Measurements from ENCODE around the gene NSRP1.
"Not testable (repeated sequence)": the region's sequence is repeated elsewhere in the genome, so short reads cannot be mapped to it uniquely, and the experiment has no call there.

The NSRP1 gene, protein sequence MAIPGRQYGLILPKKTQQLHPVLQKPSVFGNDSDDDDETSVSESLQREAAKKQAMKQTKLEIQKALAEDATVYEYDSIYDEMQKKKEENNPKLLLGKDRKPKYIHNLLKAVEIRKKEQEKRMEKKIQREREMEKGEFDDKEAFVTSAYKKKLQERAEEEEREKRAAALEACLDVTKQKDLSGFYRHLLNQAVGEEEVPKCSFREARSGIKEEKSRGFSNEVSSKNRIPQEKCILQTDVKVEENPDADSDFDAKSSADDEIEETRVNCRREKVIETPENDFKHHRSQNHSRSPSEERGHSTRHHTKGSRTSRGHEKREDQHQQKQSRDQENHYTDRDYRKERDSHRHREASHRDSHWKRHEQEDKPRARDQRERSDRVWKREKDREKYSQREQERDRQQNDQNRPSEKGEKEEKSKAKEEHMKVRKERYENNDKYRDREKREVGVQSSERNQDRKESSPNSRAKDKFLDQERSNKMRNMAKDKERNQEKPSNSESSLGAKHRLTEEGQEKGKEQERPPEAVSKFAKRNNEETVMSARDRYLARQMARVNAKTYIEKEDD

DNA sequence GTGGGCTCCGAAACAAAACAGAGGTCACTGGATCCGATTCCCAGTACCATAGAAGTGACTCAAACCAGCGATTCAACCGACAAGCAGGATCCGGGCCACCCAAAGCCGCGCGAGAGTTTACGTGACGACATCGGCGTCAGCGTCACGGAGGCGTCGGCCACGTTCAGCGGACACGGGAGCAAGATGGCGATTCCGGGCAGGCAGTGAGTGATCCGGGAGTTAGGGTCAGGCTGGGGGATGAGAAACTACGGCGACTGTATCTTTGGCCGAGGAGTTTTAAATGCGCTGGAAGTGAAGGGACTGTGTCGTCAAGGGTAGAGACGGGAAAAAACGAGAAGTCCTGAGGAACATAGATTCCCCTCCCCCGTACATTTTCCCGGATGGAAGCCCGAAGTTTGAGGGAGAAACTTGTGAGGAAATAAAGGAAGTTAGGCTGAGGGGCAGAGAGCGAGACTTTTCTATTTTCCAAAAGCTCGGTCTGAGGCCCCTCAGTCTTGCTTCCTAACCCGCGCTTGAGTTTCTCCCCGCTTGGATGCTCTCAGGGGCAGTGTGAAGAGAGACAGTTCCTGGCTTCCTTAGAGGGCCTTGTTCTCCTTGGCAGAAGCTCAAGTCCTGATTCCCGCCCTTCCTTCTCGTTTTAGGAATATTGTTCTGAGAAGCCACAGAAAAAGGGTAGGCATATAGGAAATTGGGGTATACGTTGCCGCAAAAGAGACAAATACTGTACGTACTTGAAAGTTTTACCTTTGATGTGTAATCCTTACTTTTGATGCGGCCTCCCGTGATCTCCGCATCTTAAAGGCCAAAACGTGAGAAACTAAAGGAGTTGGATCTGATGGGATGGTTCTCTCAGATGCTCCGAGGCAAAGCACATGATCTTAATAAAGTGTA lies at the start of gene NSRP1:
TSS of gene NSRP1 (plus strand) at position 156 of the 891 bp plus-strand sequence. CDS start at position 184, 28 bp downstream.
- peak; percentile 89 to 90 for DNase-seq (ENCODE audit: low read depth in 2 of 2)

DNA sequence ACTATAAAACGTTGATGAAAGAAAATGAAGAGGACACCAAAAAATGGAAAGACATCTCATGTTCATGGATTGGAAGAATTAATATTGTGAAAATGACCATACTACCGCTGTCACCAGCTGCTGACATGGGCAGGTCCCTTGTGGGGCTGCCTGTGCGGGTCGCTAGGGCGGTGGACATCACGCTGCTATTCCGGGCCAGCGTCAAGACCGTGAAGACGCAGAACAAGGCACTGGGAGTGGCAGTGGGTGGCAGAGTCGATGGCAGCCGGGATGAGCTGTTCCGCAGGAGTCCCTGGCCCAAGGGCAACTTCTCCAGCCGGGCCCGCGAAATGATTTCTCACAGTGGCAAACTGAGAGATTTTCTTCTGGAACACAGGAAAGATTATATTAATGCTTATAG lies 48.2 kb upstream of the NSRP1 start:
- no peak for DNase-seq (ENCODE audit: low read depth in 2 of 2)

DNA sequence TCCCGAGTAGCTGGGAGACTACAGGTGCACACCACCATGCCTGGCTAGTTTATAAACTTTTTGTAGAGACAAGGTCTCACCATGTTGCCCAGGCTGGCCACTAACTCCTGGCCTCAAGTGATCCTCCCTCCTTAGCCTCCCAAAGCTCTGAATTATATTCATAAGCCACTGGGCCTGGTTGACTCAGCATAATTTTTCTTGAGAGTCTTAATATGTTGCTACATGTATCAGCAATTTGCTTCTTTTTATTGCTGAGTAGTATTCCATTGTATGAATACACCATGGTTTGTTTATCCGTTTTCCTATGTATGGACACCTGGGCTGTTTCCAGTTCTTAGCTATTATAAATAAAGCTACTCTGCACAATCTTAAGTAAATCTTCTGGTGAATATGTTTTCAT lies 42.4 kb upstream of the NSRP1 start:
- no peak for DNase-seq (ENCODE audit: low read depth in 2 of 2)

GRCh38 chr17:30074730-30075129 lies 41.9 kb upstream of the NSRP1 start:
- no peak for DNase-seq (ENCODE audit: low read depth in 2 of 2)

- no peak for DNase-seq (ENCODE audit: low read depth in 2 of 2)
Measured at GRCh38 chr17:30082773-30083172, 33.8 kb upstream of the NSRP1 start.

DNA sequence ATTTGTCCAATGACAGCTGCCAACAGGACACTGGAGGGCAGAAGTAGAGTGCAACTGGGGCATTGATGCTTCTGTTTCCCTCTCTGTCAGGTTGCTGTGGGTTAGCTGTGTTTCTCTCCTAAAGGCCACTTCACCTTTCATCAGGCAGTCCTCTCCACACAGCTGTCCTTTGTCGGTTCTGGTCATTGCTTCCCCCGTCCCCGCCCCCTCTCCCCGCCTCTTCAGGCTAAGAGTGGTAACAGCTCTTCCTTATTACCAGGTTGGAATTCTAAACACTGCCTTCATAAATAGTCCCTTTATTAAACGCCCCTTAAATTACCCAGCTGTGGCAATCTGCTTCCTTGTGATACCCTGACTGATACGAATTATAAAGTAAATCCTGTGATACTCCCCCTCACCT lies 31.8 kb upstream of the NSRP1 start:
- DNase-seq (ENCODE audit: low read depth in 2 of 2), result no peak

GRCh38 chr17:30086896-30087295 lies 29.7 kb upstream of the NSRP1 start:
- DNase-seq (ENCODE audit: low read depth in 2 of 2), result no peak

- DNase-seq (ENCODE audit: low read depth in 2 of 2), result not testable (repeated sequence)
Measured at GRCh38 chr17:30087431-30087830, 29.2 kb upstream of the NSRP1 start.

GRCh38 chr17:30091121-30091670 lies 25.4 kb upstream of the NSRP1 start:
- no peak for DNase-seq (ENCODE audit: low read depth in 2 of 2)

DNA sequence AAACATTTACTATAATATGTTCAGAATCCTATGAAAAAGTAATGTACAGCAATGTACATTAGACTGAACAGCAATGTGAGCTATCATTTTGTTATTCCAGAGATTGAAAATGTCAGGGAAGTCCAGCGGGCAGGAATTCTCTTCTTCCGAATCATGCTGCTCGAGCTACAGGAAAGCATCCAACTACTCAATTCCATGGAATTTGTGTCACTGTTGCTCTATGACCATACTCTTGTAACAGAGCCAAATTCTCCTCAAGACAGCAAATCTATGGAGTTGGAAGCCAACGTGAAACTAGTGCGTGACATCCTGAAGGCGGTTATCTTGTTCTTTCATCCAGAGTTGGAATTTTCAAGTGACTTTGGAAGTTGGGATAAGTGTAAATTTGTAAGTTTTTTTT lies 24.8 kb upstream of the NSRP1 start:
- DNase-seq (ENCODE audit: low read depth in 2 of 2), result peak; percentile 76 to 77

GRCh38 chr17:30092886-30093285 lies 23.7 kb upstream of the NSRP1 start:
- no peak for DNase-seq (ENCODE audit: low read depth in 2 of 2)

GRCh38 chr17:30093463-30094147 lies 23.0 kb upstream of the NSRP1 start:
- DNase-seq (ENCODE audit: low read depth in 2 of 2), result peak; percentile 34 to 36

GRCh38 chr17:30095507-30096244 lies 20.9 kb upstream of the NSRP1 start:
- DNase-seq (ENCODE audit: low read depth in 2 of 2), result peak; percentile 47 to 49

DNA sequence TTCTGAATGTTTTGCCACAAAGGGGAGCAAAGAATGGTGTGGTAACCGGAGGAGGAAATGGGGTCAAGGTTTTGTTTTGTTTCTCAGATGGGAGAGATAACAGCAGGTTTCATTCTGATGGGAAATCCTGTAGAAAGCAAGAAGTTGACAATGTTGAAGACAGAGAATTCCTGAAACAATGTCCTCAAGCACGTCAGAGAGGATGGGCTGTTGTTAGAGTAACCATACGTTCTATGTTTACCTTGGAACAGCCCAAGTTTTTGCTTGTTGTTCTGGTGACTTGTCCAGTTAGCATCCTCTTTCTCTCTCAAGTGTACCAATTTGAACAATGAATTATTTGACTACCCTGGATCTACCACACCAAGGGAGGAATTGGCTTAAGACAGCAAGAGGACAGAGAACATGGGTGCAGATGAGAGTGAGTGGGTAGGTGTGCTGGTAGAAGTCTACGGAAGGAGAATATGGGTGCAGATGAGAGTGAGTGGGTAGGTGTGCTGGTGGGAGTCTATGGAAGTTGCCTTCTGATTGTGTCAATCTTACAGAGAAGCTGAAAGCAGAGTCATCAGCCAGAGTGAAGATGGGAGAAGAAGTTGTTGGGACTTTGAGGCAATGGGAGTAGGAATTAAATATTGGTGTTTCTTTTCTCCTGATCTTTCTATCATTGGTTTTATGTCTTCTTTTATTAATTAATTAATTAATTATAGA lies 14.8 kb upstream of the NSRP1 start:
- no peak for DNase-seq (ENCODE audit: low read depth in 2 of 2)

GRCh38 chr17:30103921-30104320 lies 12.7 kb upstream of the NSRP1 start:
- no peak for DNase-seq (ENCODE audit: low read depth in 2 of 2)

DNA sequence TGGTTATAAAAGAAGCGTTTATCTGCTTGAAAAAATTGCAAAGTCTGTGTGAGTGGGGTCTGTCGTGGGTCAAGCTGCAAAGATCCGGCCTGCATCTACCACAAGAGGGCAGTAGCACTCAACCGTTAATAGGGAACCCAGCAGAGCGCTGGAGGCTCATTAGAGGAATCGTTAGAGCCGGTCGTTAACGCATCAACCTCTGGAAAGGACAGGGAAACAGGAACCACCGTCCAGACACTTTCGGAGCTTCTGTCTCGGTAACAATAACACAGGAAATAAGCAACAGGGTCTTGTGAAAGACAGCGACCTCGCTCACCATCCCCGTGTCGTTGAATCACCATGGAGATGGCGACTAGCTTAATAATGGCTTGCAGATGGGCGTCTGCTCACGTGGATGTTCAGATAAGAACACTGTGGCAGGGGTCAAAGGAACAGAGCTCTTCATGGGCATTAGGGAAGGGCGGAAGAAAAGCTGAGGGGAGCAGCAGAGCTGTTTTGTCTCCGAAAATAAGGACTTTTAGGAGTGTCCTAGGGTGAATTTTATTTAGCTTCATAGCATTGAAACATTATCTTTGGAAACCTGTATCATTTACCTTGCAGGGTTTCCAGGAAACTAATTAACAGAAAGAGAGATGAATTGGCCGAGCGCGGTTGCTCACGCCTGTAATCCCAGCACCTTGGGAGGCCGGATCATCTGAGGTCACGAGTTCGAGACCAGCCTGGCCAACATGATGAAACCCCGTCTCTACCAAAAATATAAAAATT lies 11.9 kb upstream of the NSRP1 start:
- peak; percentile 53 to 55 for DNase-seq (ENCODE audit: low read depth in 2 of 2)

GRCh38 chr17:30112794-30113193 lies 3.8 kb upstream of the NSRP1 start:
- DNase-seq (ENCODE audit: low read depth in 2 of 2), result no peak

DNA sequence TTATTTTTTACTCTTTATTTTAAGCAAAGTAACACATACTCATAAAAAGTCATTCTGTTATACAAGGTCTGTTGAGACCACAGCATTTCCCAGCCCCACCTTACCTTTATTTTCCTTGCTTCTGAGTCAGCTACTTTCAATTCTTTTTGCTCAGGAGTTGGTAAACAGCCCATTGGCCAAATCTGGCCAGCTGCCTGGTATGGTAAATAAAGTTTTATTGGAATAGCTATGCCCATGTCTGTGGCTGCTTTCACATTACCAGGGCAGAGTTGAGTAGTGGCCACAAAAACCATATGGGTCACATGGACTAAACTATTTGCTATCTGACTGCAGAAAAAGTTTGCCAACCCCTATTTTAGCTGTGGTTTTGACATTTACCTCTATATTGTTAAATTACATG lies 3.4 kb upstream of the NSRP1 start:
- no peak for DNase-seq (ENCODE audit: low read depth in 2 of 2)

GRCh38 chr17:30116345-30116660 lies 313 bp upstream of the NSRP1 start:
- no peak for DNase-seq (ENCODE audit: low read depth in 2 of 2)

DNA sequence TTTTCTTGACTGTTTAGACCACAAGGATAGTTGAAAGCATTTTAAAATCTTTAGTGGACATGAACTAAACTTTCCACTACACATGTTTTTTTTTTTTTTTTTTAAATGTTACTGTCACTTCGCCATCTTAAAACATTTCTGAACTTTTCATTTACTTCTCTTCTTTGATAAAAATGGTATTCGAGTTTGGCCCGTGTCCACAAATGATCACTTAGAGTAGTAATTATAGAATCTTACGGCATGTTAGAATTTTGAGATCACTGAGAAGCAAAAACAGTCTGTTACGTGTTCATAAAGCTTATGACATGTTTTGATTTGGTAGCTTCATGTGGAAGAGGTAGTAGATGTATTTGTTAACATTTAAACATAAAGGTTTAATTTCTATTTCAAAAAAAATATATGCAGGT lies 1.1 kb downstream of the NSRP1 start:
- DNase-seq (ENCODE audit: low read depth in 2 of 2), result no peak

Measured in fibroblast of skin of left quadriceps (primary cell).